HTERT RPE-1 (cell line): ENCODE results near the gene HOMER3.

Experiments
- in situ Hi-C: fragments of 300-500 bp; cut with MboI; formaldehyde crosslinking; loops from 4 replicates; pipeline ENCODE4 v1.14.3; 2020; ENCODE audit warnings: low sequenced_read_pairs

HOMER3 gene

DNA sequence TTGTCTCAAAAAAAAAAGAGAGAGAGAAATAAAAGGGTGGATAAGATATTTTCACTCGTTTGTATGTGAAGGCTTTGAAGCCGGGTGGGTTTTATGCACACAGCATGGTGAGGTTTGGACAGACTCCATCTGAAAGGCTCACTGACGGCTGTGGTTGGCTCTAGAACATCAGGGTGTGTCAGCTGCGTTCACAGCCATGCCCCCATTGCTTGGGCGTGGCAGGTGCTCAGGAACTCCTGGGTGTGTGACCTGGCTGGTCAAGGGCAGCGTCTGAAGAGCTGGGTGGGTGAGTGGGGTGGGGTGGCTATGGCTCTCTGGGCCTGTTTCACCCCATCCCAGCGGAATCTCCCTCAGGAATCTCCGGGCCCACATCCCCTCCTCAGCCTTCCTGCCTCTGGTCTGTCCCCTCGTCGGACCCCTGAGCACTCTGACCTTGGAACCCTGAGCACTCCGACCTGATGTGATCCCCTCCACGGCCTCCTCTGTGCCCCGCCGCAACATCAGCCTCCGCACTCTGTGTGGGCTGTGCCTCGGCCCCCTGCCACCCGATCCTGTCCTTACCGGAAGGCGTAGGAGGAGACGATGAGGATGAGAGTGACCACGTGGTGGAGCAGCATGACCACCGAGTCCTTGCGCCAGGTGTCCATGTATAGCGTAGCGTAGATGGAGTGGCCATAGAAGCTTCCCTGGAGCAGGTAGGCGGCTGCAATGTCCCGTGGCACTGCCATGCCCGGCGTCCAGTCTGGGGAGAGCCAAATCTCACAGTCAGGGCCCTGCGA lies 57.3 kb downstream of the HOMER3 start:
- in situ Hi-C loops, result no loop called here

DNA sequence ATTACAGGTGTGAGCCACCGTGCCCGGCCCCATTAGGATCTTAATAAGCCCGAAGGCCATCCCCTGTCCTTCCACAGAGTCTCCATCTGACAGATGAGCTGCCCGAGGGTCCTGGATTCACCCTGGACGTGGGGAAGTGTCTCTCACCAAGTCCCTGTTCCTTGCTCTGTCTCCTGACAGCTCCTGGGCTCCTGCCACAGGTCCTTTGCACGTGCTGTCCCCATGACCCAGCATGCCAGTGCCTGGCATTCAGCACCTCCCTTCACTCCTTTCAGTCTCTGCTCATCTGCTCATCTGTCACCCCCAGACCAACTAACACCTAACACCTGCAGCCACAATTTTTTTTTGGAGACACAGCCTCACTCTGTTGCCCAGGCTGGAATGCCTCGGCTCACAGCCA lies 59.5 kb downstream of the HOMER3 start:
- in situ Hi-C loops, result no loop called here

GRCh38 chr19:18879579-18880373 lies 61.2 kb downstream of the HOMER3 start:
- in situ Hi-C loops, result no loop called here
